Endothelial cell of umbilical vein (primary cell): ENCODE results near the gene PYHIN1.

ENCODE experiments used
- CTCF ChIP-seq, 2 donors: IDR thresholded peaks; 1 replicate in 1 of 2; 2 replicates in 1 of 2; pipeline ENCODE4 v1.5.1; 2011; ENCODE audit warnings: low read length in 2 of 2, mild to moderate bottlenecking in 2 of 2, moderate library complexity in 2 of 2, control low read depth in 1 of 2, inconsistent platforms in 1 of 2, low read depth in 1 of 2; ENCODE audit not compliant: insufficient read depth in 1 of 2; ENCODE audit errors: extremely low read depth in 1 of 2
- EZH2 ChIP-seq: IDR thresholded peaks from 2 replicates; pipeline ENCODE4 v1.6.1; 2012; ENCODE audit warnings: borderline replicate concordance, low read depth, mild to moderate bottlenecking, moderate library complexity, low read length, inconsistent platforms; ENCODE audit not compliant: severe bottlenecking

DNA sequence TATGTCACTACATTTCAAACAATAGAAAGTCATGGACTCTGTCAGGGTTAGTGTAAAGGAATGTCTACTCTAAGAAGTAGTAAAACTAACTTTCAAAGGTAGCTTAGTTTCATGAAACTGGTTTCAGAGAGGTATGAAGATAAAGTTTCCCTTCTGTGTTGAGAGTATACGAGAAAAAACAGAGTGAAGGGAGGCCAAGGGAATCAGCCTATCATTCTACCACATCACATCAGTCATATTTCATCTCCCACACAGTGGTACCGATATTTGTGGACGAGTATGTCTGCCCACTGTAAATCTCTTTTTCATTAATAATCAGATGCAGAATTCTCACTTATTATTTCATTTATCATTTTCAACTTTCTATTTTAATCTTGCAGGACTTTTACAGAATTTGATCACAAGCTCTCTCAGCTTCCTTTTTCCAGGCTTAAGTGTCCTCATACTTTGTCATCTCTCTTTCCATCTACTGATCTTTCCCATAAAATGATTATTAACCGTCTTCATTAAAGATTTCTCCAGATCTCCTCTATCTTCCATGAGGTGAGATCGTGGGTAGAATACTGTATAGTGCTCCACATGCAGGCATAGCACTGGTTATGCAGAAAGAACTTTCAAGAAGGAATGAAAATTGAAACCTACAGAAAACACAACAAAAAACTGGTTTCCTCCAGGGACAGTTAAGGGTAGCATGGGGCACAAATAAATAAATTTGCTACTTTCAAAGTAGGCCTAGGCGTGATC, 66.9 kb downstream of the PYHIN1 start:
- TF ChIP-seq EZH2 (no peak), CTCF (IDR thresholded peaks at IDR 0.05; ENCODE audit: extremely low read depth in 1 of 2, insufficient read depth in 1 of 2, low read depth in 1 of 2, low read length in 2 of 2) (no peak)
